Neuronal stem cell (in vitro differentiated cells): ENCODE measurements around the gene IL6R.

ENCODE experiments used
- DNase-seq: peaks from one replicate; pipeline ENCODE4 v3.0.0-alpha.2; 2013; ENCODE audit warnings: low spot score
- H2AFZ ChIP-seq: one replicate; pipeline ENCODE4 v1.6.1; 2013; ENCODE audit warnings: mild to moderate bottlenecking, low read length, inconsistent platforms
- H2AK5ac ChIP-seq: 2 replicates; pipeline ENCODE4 v1.6.1; 2013; ENCODE audit warnings: low read depth, mild to moderate bottlenecking, inconsistent platforms, low read length, moderate library complexity, mixed read lengths
- H2BK120ac ChIP-seq: 2 replicates; pipeline ENCODE4 v1.6.1; 2013; ENCODE audit warnings: low read depth, mild to moderate bottlenecking, inconsistent platforms, low read length, moderate library complexity, mixed read lengths
- H2BK12ac ChIP-seq: one replicate; pipeline ENCODE4 v1.6.1; 2013; ENCODE audit warnings: low read length, inconsistent platforms
- H2BK15ac ChIP-seq: 2 replicates; pipeline ENCODE4 v1.6.1; 2013; ENCODE audit warnings: mild to moderate bottlenecking, low read length, inconsistent platforms, mixed read lengths
- H2BK5ac ChIP-seq: one replicate; pipeline ENCODE4 v1.6.1; 2013; ENCODE audit warnings: inconsistent platforms, mild to moderate bottlenecking, low read length, moderate library complexity
- H3K14ac ChIP-seq: one replicate; pipeline ENCODE4 v1.6.1; 2013; ENCODE audit warnings: low read length, inconsistent platforms
- H3K18ac ChIP-seq: 2 replicates; pipeline ENCODE4 v1.6.1; 2013; ENCODE audit warnings: low read length, inconsistent platforms
- H3K23ac ChIP-seq: 2 replicates; pipeline ENCODE4 v1.6.1; 2013; ENCODE audit warnings: low read depth, mild to moderate bottlenecking, mixed read lengths, low read length, inconsistent platforms; ENCODE audit not compliant: poor library complexity
- H3K27ac ChIP-seq: replicated peaks from 3 replicates; pipeline ENCODE4 v1.5.1; 2013; ENCODE audit warnings: low read length, inconsistent platforms
- H3K27me3 ChIP-seq, 3 experiments: 2 replicates each; pipeline ENCODE4 v1.6.1; 2013; ENCODE audit warnings: low read length in 3 of 3, mild to moderate bottlenecking in 2 of 3, inconsistent platforms in 1 of 3, low read depth in 1 of 3, mixed read lengths in 1 of 3, moderate library complexity in 1 of 3; ENCODE audit not compliant: control insufficient read depth in 3 of 3, insufficient read depth in 3 of 3
- H3K36me3 ChIP-seq, 2 donors: replicated peaks in 1 of 2; 2 replicates each; pipeline ENCODE4 v1.6.1; 2013; ENCODE audit warnings: low read length in 2 of 2; ENCODE audit not compliant: control insufficient read depth in 2 of 2, insufficient read depth in 2 of 2
- H3K4ac ChIP-seq: 2 replicates; pipeline ENCODE4 v1.6.1; 2013; ENCODE audit warnings: inconsistent platforms, mild to moderate bottlenecking, low read length, moderate library complexity
- H3K4me1 ChIP-seq, 2 donors: 1 replicate in 1 of 2; 2 replicates in 1 of 2; pipeline ENCODE4 v1.6.1; 2013; ENCODE audit warnings: low read length in 2 of 2, low read depth in 1 of 2; ENCODE audit not compliant: control insufficient read depth in 2 of 2, insufficient read depth in 1 of 2
- H3K4me2 ChIP-seq: one replicate; pipeline ENCODE4 v1.6.1; 2013; ENCODE audit warnings: mild to moderate bottlenecking, low read length, inconsistent platforms; ENCODE audit not compliant: insufficient read depth, poor library complexity, severe bottlenecking
- H3K4me3 ChIP-seq, 2 donors: 2 replicates each; pipeline ENCODE4 v1.5.1; 2013; ENCODE audit warnings: low read length in 2 of 2, mild to moderate bottlenecking in 2 of 2, inconsistent platforms in 1 of 2, moderate library complexity in 1 of 2
- H3K79me1 ChIP-seq: one replicate; pipeline ENCODE4 v1.6.1; 2013; ENCODE audit warnings: low read depth, mild to moderate bottlenecking, inconsistent platforms, low read length, moderate library complexity
- H3K9ac ChIP-seq: one replicate; pipeline ENCODE4 v1.6.1; 2013; ENCODE audit warnings: mild to moderate bottlenecking, low read depth, low read length, inconsistent platforms; ENCODE audit not compliant: poor library complexity
- H3K9me3 ChIP-seq, 2 donors: replicated peaks in 1 of 2; 2 replicates each; pipeline versions ENCODE3 to v1.6.1; 2013; ENCODE audit warnings: low read length in 2 of 2, mild to moderate bottlenecking in 2 of 2, inconsistent platforms in 1 of 2, low read depth in 1 of 2, mixed read lengths in 1 of 2, moderate library complexity in 1 of 2; ENCODE audit not compliant: control insufficient read depth in 2 of 2, insufficient read depth in 1 of 2
- H4K8ac ChIP-seq: one replicate; pipeline ENCODE4 v1.6.1; 2013; ENCODE audit warnings: low read depth, mild to moderate bottlenecking, inconsistent platforms, low read length, moderate library complexity
- H4K91ac ChIP-seq: one replicate; pipeline ENCODE4 v1.6.1; 2013; ENCODE audit warnings: low read length, low read depth, mild to moderate bottlenecking, inconsistent platforms; ENCODE audit not compliant: poor library complexity
- WGBS, 2 donors: extraction: QIAGEN DNeasy Blood & Tissue Kit; methylation state at CpG; one replicate each; pipeline ENCODE4 v1.1.7; 2013; ENCODE audit warnings: missing lambda C conversion rate in 2 of 2, mixed read lengths in 1 of 2; ENCODE audit not compliant: insufficient read length in 2 of 2, insufficient replicate concordance in 1 of 2; ENCODE audit errors: extremely low coverage in 2 of 2; 5-methylcytosine and 5-hydroxymethylcytosine counted together

Gene IL6R

GRCh38 chr1:154442006-154442740 is 37.0 kb downstream of the IL6R start:
- Histone ChIP-seq H3K4me3 (no peak overlapping the region), H2BK120ac (no peak overlapping the region), H3K23ac (no peak overlapping the region), H3K4ac (no peak overlapping the region), H2BK5ac (no peak overlapping the region), H3K27ac (no peak overlapping the region), H4K8ac (peak overlapping the region; percentile 52), H3K79me1 (no peaks in the 10 kb centered on the region), H3K36me3 (no peaks in the 10 kb centered on the region), H2AK5ac (no peak overlapping the region), H3K4me1 (peaks cover 0 to 5% of the 10 kb centered on the region in 2 donors), H3K18ac (no peak overlapping the region), H3K14ac (no peak overlapping the region), H3K9ac (no peak overlapping the region), H2AFZ (peak overlapping the region; percentile 2), H2BK12ac (no peak overlapping the region), H3K4me2 (no peak overlapping the region), H3K27me3 (no peaks in the 10 kb centered on the region), H3K9me3 (no peaks in the 10 kb centered on the region), H2BK15ac (no peak overlapping the region), H4K91ac (no peak overlapping the region)
- no CpG with 5 or more reads among the region's 13 CpGs for WGBS, 2 donors
- no peak for DNase-seq

GRCh38 chr1:154443274-154444013 is 38.3 kb downstream of the IL6R start:
- Histone ChIP-seq H2AK5ac (no peak overlapping the region), H3K9ac (no peak overlapping the region), H3K4me2 (no peak overlapping the region), H2BK12ac (no peak overlapping the region), H3K9me3 (no peaks in the 10 kb centered on the region), H2BK120ac (no peak overlapping the region), H4K8ac (no peak overlapping the region), H2AFZ (no peak overlapping the region), H3K4ac (no peak overlapping the region), H3K36me3 (no peaks in the 10 kb centered on the region), H2BK15ac (no peak overlapping the region), H3K4me1 (peaks cover 2 to 5% of the 10 kb centered on the region in 2 donors), H3K23ac (no peak overlapping the region), H3K27ac (no peak overlapping the region), H2BK5ac (peak overlapping the region; percentile 54), H3K79me1 (no peaks in the 10 kb centered on the region), H3K14ac (no peak overlapping the region), H4K91ac (no peak overlapping the region), H3K27me3 (no peaks in the 10 kb centered on the region), H3K4me3 (no peak overlapping the region), H3K18ac (no peak overlapping the region)
- DNase-seq, result no peak
- no CpG with 5 or more reads among the region's 8 CpGs for WGBS, 2 donors

- H4K91ac ChIP-seq, result no peak overlapping the region
- H2BK12ac ChIP-seq, result no peak overlapping the region
- H3K14ac ChIP-seq, result no peak overlapping the region
- H2BK120ac ChIP-seq, result no peak overlapping the region
- no peaks in the 10 kb centered on the region for H3K79me1 ChIP-seq
- H2AK5ac ChIP-seq, result no peak overlapping the region
- WGBS, 2 donors, result no CpG with 5 or more reads among the region's 7 CpGs
- H3K9me3 ChIP-seq, result no peaks in the 10 kb centered on the region
- no peak overlapping the region for H4K8ac ChIP-seq
- no peak overlapping the region for H2AFZ ChIP-seq
- no peaks in the 10 kb centered on the region for H3K36me3 ChIP-seq
- H3K4ac ChIP-seq, result no peak overlapping the region
- no peak overlapping the region for H3K23ac ChIP-seq
- H2BK15ac ChIP-seq, result no peak overlapping the region
- H3K9ac ChIP-seq, result no peak overlapping the region
- no peaks in the 10 kb centered on the region for H3K27me3 ChIP-seq
- H3K18ac ChIP-seq, result no peak overlapping the region
- H3K4me2 ChIP-seq, result no peak overlapping the region
- no peak overlapping the region for H2BK5ac ChIP-seq
- H3K4me3 ChIP-seq, result no peak overlapping the region
- H3K27ac ChIP-seq, result no peak overlapping the region
- H3K4me1 ChIP-seq, result peaks cover 2 to 5% of the 10 kb centered on the region in 2 donors
- no peak for DNase-seq
These were observed 39.9 kb downstream of the IL6R start for GRCh38 chr1:154445040-154445472.

GRCh38 chr1:154446292-154446691 is 41.1 kb downstream of the IL6R start:
- Histone ChIP-seq H3K23ac (no peak overlapping the region), H3K4me1 (peaks cover 2 to 5% of the 10 kb centered on the region in 2 donors), H4K91ac (no peak overlapping the region), H3K27ac (no peak overlapping the region), H2BK120ac (no peak overlapping the region), H2AK5ac (no peak overlapping the region), H3K4ac (no peak overlapping the region), H2BK15ac (no peak overlapping the region), H3K79me1 (no peaks in the 10 kb centered on the region), H3K27me3 (no peaks in the 10 kb centered on the region), H3K9me3 (peaks cover 0 to 2% of the 10 kb centered on the region in 2 donors), H4K8ac (no peak overlapping the region), H3K36me3 (no peaks in the 10 kb centered on the region), H2BK12ac (no peak overlapping the region), H2BK5ac (no peak overlapping the region), H3K9ac (no peak overlapping the region), H2AFZ (no peak overlapping the region), H3K18ac (no peak overlapping the region), H3K14ac (no peak overlapping the region), H3K4me2 (no peak overlapping the region), H3K4me3 (no peak overlapping the region)
- WGBS, 2 donors, result no CpG with 5 or more reads among the region's 10 CpGs
- no peak for DNase-seq
